GM04504 (cell line): Measurements from ENCODE around the gene SLC38A11.

ENCODE experiments used
- DNase-seq: peaks from one replicate; pipeline ENCODE4 v3.0.0-alpha.2; 2012; ENCODE audit warnings: low read depth

The SLC38A11 gene

DNA sequence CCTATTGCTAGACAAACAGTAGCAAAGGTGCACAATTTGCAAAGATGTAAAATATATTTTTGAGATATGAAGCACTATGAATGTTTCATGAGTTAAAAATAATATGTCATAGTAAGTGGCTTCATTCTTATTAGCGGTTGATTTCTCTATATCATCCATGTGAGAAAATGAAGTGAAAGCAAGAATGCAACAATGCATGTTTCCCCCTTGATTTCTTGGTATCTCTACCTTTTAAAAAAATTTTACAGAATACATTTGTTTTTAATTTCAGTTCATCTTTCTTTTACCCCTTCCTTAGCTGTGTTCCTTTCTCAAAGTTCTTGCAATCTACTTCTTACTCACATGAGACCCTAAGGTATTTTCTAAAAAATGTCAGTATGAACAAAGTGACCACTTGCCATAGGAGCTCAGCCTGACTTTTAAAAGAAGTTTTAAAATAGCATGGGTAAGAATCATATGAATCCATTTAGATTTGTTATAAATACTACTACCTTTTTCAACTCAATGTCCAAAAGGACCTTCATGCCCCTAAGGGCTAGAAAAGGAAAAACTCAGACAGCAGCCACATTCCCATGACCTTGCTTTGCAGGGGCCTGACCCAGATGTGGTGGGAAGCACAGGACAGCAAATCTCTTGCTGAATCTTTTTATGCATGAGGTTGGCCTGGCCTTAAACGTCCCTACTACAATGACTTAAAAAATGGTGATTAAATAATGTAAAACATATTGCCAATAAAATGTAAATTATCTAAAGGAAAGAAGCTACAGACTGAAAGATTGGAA is 14.8 kb upstream of the SLC38A11 start:
- no peak for DNase-seq

DNA sequence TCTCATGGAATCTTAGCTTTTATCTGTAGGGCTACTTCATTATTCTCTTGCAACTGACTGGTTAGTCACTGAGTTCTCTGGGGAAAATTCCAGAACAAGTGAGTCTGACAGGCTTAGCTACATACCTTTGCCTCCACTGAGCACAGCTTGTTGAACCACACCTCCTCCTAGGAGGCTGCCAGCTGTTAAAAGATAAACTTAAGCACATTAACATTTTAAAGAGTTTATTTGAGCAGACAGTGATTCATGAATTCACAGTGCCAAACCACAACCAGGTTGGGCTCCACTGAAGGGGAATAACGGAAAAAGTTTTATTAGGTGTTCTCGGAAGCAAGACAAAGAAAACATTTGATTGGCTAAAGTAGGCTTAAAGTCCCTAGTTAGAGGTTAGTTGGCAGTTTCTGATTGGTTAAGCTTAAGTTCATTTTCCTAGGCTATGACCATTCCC is 12.5 kb upstream of the SLC38A11 start:
- DNase-seq, result peak; percentile 76

DNA sequence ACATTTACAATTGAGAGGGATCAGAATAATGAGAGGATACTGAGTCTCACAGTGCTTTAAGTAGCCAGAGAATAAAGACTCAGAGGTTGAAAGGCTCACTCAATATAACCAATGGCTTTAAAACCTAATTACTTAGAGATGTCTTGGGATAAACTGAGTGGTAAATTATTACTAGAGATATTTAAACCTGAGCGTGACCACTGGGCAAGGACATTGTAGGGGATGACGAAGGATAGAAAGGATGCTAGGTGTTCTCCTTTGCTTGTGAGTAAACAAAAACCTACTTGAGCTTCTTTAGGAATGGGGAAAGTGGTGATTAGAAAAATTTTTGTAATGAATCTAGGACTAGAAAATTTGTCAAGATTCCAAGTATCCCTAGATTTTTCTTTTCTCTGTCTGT is 12.0 kb upstream of the SLC38A11 start:
- DNase-seq, result no peak

GRCh38 chr2:164964700-164965099 is 9.4 kb upstream of the SLC38A11 start:
- DNase-seq, result no peak

DNA sequence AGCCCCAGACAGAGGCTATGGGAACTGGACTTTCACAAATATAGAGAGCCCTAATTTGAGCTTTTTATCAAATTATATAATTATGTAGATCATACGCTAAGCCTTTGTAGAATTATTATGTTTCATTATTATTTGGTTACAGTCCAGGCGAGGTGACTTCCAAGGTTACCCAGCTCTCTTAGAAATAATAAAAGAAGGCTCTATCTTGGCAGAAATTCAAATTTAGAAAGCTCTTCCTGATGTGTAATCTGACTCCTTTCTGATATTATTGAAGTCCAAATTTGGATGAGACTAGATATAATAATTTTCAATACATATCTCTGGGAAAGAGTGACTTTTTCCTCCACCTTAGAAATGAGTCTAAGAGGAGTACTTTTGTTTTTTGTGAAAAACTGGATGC is 4.8 kb upstream of the SLC38A11 start:
- no peak for DNase-seq

GRCh38 chr2:164954186-164954585 is 1.1 kb downstream of the SLC38A11 start:
- DNase-seq, result no peak

GRCh38 chr2:164953279-164953678 is 2.0 kb downstream of the SLC38A11 start:
- no peak for DNase-seq

DNA sequence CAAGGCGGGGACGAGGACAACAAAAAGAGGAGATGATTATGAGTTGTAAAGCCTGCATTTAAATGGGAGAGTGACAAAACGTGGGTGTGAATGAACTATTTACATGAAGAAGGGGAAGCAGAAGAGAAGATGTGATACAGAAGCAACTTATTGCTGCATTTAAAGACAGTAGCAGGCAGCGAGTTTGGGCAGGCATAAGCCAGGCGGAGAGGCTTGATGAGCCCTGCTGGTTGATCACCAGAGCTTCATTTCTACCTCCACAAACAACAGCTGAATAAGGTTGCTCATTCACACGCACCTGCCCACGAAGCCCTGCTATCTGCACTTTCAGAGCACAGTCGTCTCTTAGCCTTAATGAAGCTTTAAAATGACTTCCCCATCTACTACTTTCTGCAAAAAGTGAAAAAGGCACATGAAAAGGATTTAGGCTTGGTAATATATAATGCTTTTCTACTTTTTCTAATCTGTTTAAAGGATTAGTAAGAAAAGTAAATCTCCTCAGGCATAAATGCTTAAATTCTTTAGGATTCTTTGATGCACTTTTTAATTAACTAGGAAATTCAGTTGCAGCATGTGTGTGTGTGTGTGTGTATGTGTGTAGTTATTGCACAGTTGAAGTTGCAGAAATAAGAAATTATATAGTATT is 3.1 kb downstream of the SLC38A11 start:
- DNase-seq, result no peak

DNA sequence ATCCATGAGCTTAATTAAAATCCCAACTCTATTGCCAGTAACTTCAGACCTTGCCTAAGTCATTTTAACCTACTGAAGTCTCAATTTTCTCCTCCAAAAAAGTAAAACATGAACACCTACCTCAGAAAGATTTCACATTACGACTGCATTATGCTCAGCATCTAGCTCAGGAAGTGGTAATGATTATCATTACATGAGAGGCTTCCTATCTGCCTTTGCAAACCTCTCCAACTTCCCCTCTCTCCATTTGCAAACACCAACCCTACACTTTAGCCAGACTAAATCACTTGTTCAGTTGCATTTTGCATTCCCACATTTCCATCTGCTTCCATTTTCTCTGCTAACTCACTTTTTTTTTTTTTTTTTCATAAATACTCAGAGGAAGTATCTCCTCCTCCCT is 6.8 kb downstream of the SLC38A11 start:
- no peak for DNase-seq

DNA sequence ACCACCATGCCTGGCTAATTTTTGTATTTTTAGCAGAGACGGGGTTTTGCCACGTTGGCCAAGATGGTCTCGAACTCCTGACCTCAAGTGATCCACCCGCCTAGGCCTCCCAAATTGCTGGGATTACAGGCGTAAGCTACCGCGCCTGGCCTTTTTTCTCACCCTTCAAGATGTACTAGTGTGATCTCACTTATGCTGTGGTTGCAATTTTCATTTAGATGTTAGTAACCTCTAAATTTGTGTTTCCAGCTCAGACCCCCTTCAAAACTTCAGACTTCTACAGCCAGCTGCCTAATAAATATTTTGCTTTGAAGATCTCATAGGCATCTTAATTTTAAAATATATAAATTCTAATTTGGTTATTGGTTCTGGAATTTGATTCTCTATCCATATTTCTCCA is 8.0 kb downstream of the SLC38A11 start:
- no peak for DNase-seq

GRCh38 chr2:164943289-164943688 is 12.0 kb downstream of the SLC38A11 start:
- DNase-seq, result no peak

GRCh38 chr2:164937864-164938401 is 17.4 kb downstream of the SLC38A11 start:
- DNase-seq, result no peak

- DNase-seq, result no peak
These were observed 19.9 kb downstream of the SLC38A11 start for GRCh38 chr2:164935118-164936101.

DNA sequence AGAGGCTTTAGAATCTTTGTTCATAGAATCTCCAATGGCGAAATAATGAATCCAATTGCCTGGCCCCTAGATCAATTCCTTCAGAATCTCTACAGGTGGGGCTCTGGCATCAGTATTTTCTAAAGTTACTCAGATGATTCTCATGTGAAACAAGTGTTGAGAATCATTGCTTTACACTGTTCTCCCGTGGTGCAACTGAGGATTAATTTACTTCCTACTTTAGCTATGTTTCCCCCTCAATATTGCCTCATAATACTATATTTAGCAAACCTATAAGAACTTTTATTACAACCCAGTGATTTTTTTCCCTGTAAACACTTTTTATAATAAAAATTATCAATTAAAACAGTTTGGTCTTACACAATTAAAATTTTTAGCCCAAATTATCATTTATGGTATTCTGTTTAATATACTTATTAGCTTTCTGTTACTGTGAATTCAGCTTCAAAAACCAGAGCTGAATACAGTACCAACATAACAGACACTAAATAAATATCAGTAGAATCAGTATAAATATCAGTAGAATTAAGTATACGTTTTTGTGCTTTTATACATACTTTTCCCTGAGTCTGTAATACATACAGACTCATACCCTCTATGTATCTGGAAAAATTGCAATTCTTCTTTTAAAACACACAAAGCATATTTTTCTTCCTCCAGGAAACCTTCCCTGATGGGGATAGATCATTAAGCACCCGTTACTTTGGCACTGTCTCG is 20.8 kb downstream of the SLC38A11 start:
- DNase-seq, result no peak

DNA sequence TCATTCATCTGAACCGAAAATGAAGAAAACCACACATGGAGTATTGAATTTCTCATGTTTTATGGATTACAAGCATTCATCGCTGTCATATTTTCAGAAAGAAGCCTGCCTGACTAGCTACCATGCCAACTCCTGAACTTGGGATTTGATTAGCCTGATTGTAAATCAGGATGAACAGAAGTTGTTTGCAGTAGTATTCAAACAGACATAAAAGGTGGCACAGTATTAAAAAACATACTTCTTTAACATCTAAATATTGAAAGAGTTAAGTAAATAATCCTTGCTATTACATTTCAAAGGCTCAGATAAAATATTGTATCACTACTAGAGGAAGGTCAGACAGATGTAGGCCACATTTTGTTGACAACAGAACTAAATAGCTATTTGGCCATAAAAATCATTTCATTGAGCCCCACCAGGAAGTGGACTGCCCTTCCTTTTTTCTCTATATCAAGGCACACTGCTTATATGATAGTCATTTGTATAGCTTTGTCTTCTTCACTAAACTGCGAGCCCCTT is 21.6 kb downstream of the SLC38A11 start:
- no peak for DNase-seq

- DNase-seq, result no peak
These were observed 22.9 kb downstream of the SLC38A11 start for GRCh38 chr2:164932377-164932776.

GRCh38 chr2:164928101-164928673 is 27.1 kb downstream of the SLC38A11 start:
- no peak for DNase-seq

- peak; percentile 20 for DNase-seq
These were observed 33.2 kb downstream of the SLC38A11 start for GRCh38 chr2:164922134-164922533.

GRCh38 chr2:164920430-164920829 is 34.9 kb downstream of the SLC38A11 start:
- peak; percentile 80 for DNase-seq

GRCh38 chr2:164917296-164917903 is 37.9 kb downstream of the SLC38A11 start:
- DNase-seq, result no peak
